ENCODE results near the gene WFDC1. TPM values are rescaled to one million over a fixed set of nuclear protein-coding genes. Genes with fewer than 3 reads are reported as not detected.
A peak's percentile ranks its signal among the peaks of the same experiment; 100 is the strongest.

Gene WFDC1
- total and polyA plus RNA-seq, 2 donors (not counting 1 experiment from before 2014, with no cell fraction given) = 32.1 to 34.0 TPM

DNA sequence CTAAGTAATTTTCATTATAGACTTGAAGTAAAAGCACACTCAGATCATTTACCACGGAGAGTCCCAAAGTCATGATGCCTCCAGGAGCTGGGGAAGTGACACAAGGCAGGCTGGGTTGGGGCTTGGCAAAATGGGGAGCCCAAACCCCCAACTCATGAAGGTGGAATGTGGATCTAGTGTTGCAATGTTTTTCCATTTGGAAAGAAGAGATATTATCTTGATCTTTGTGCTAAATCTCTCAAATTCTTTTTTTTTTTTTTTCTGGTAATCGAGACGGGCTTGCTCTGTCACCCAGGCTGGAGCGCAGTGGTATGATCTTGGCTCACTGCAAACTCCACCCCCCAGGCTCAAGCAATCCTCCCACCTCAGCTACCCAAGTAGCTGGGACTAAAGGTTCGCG, 47.3 kb upstream of the WFDC1 start:
- Histone ChIP-seq H4K20me1 (ENCODE audit: control insufficient read depth, extremely low read depth, insufficient read depth, low read length) (no peaks in the 10 kb centered on the region), H3K9me3 (ENCODE audit: control insufficient read depth, insufficient read depth, low read depth, low read length) (no peaks in the 10 kb centered on the region), H3K27ac (ENCODE audit: insufficient read depth, low read length) (no peak overlapping the region), H3K9ac (ENCODE audit: insufficient read depth, low read length) (no peak overlapping the region), H3K4me1 (ENCODE audit: control insufficient read depth, extremely low read depth, insufficient read depth, low read length) (no peaks in the 10 kb centered on the region), H2AFZ (ENCODE audit: low read length) (no peak overlapping the region), H3K36me3 (ENCODE audit: control insufficient read depth, insufficient read depth, low read length) (no peaks in the 10 kb centered on the region), H3K27me3 (ENCODE audit: control insufficient read depth, insufficient read depth, low read length) (peaks cover 25% of the 10 kb centered on the region), H3K4me2 (ENCODE audit: extremely low read depth, insufficient read depth, low read length) (no peak overlapping the region), H3K79me2 (ENCODE audit: control insufficient read depth, insufficient read depth, low read length) (no peaks in the 10 kb centered on the region), H3K4me3 (replicated peaks in 1 of 4; ENCODE audit: control extremely low read depth in 1 of 4, insufficient read depth in 1 of 4, low read depth in 3 of 4, low read length in 4 of 4) (no peak overlapping the region)
- TF ChIP-seq, protein P1, sequence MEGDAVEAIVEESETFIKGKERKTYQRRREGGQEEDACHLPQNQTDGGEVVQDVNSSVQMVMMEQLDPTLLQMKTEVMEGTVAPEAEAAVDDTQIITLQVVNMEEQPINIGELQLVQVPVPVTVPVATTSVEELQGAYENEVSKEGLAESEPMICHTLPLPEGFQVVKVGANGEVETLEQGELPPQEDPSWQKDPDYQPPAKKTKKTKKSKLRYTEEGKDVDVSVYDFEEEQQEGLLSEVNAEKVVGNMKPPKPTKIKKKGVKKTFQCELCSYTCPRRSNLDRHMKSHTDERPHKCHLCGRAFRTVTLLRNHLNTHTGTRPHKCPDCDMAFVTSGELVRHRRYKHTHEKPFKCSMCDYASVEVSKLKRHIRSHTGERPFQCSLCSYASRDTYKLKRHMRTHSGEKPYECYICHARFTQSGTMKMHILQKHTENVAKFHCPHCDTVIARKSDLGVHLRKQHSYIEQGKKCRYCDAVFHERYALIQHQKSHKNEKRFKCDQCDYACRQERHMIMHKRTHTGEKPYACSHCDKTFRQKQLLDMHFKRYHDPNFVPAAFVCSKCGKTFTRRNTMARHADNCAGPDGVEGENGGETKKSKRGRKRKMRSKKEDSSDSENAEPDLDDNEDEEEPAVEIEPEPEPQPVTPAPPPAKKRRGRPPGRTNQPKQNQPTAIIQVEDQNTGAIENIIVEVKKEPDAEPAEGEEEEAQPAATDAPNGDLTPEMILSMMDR (conservative IDR thresholded peaks at IDR 0.05 in 1 of 2, IDR thresholded peaks at IDR 0.05 in 1 of 2; ENCODE audit: low read depth in 1 of 2, low read length in 2 of 2) = no peak
- TF ChIP-seq EZH2 (IDR thresholded peaks at IDR 0.05; ENCODE audit: low read length, missing control alignments) = no peak
- no peak for DNase-seq (ENCODE audit: low read depth in 2 of 2)

DNA sequence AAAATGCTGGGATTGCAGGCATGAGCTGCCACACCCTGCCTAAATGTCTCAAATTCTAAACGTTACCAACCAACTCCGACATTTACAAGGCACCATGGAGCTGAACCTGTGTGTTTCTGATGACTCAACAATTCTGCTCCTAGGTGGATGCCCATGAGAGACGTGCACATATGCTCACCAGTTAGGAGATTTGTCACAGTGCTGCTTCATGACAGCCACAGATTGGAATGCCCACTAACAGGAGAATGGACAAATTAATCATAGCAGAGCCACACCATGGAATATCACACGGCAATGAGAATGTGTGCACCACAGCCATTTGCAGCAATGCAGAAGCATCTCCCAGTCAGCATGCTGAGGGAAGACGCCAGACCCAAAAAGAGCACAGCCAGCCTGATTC, 46.8 kb upstream of the WFDC1 start:
- no peak overlapping the region for H3K27ac ChIP-seq (ENCODE audit: insufficient read depth, low read length)
- peaks cover 26% of the 10 kb centered on the region for H3K27me3 ChIP-seq (ENCODE audit: control insufficient read depth, insufficient read depth, low read length)
- H4K20me1 ChIP-seq (ENCODE audit: control insufficient read depth, extremely low read depth, insufficient read depth, low read length) = no peaks in the 10 kb centered on the region
- DNase-seq (ENCODE audit: low read depth in 2 of 2) = peak in 1 of 2 donors; percentile 43
- no peaks in the 10 kb centered on the region for H3K79me2 ChIP-seq (ENCODE audit: control insufficient read depth, insufficient read depth, low read length)
- H3K4me1 ChIP-seq (ENCODE audit: control insufficient read depth, extremely low read depth, insufficient read depth, low read length) = no peaks in the 10 kb centered on the region
- no peak overlapping the region for H2AFZ ChIP-seq (ENCODE audit: low read length)
- no peaks in the 10 kb centered on the region for H3K9me3 ChIP-seq (ENCODE audit: control insufficient read depth, insufficient read depth, low read depth, low read length)
- no peak overlapping the region for H3K9ac ChIP-seq (ENCODE audit: insufficient read depth, low read length)
- H3K4me3 ChIP-seq (replicated peaks in 1 of 4; ENCODE audit: control extremely low read depth in 1 of 4, insufficient read depth in 1 of 4, low read depth in 3 of 4, low read length in 4 of 4) = no peak overlapping the region
- TF ChIP-seq, protein P1 (conservative IDR thresholded peaks at IDR 0.05 in 1 of 2, IDR thresholded peaks at IDR 0.05 in 1 of 2; ENCODE audit: low read depth in 1 of 2, low read length in 2 of 2) = no peak
- TF ChIP-seq EZH2 (IDR thresholded peaks at IDR 0.05; ENCODE audit: low read length, missing control alignments) = no peak
- H3K36me3 ChIP-seq (ENCODE audit: control insufficient read depth, insufficient read depth, low read length) = no peaks in the 10 kb centered on the region
- H3K4me2 ChIP-seq (ENCODE audit: extremely low read depth, insufficient read depth, low read length) = no peak overlapping the region

DNA sequence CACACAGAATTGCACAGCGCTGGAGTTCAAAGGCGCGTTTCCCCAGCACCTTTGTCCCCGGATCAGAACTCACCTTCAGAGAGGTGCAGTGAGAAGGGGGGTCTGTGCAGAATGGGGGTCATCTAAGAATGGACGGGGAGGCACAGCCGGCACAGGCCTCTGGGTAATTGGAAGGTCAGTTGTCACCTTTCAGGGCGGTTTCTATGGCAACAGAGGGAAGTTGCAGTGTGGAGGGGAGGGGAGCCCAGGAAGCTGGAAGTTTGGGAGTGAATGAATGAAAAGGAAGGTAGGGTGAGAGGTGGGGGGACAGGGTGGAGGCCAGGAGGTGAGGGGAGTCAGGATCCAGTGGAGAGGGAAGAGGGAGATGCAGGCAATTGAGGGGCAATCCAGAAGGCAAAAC, 42.5 kb upstream of the WFDC1 start:
- Histone ChIP-seq H3K4me3 (replicated peaks in 1 of 4; ENCODE audit: control extremely low read depth in 1 of 4, insufficient read depth in 1 of 4, low read depth in 3 of 4, low read length in 4 of 4) (no peak overlapping the region), H3K27me3 (ENCODE audit: control insufficient read depth, insufficient read depth, low read length) (peaks cover 30% of the 10 kb centered on the region), H4K20me1 (ENCODE audit: control insufficient read depth, extremely low read depth, insufficient read depth, low read length) (no peaks in the 10 kb centered on the region), H3K9me3 (ENCODE audit: control insufficient read depth, insufficient read depth, low read depth, low read length) (no peaks in the 10 kb centered on the region), H2AFZ (ENCODE audit: low read length) (no peak overlapping the region), H3K79me2 (ENCODE audit: control insufficient read depth, insufficient read depth, low read length) (no peaks in the 10 kb centered on the region), H3K4me2 (ENCODE audit: extremely low read depth, insufficient read depth, low read length) (no peak overlapping the region), H3K36me3 (ENCODE audit: control insufficient read depth, insufficient read depth, low read length) (no peaks in the 10 kb centered on the region), H3K9ac (ENCODE audit: insufficient read depth, low read length) (no peak overlapping the region), H3K4me1 (ENCODE audit: control insufficient read depth, extremely low read depth, insufficient read depth, low read length) (no peaks in the 10 kb centered on the region), H3K27ac (ENCODE audit: insufficient read depth, low read length) (no peak overlapping the region)
- TF ChIP-seq, protein P1 (conservative IDR thresholded peaks at IDR 0.05 in 1 of 2, IDR thresholded peaks at IDR 0.05 in 1 of 2; ENCODE audit: low read depth in 1 of 2, low read length in 2 of 2) = no peak
- no peak for TF ChIP-seq EZH2 (IDR thresholded peaks at IDR 0.05; ENCODE audit: low read length, missing control alignments)
- DNase-seq (ENCODE audit: low read depth in 2 of 2) = no peak
